ENCODE results near the gene CDH22.

Gene CDH22

DNA sequence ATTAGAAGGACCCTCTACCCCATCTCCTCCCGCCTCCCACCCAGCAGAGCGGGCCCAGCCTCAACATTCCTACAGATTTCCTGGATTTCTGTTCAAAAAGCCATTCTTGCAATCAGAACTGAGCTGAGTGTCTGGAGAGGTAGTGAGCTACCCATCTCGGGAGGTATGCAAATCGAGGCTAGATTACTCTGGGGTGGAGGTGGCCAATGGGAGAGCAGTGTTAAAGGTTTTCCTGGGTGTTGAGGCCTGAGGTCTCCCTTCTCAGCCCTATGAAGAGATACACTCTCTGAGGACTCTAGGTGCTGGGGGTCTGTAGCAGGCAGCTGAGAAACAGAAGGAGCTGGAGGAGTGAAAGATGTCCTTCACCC lies 133.2 kb downstream of the CDH22 start:
- no peaks in the 10 kb centered on the region for H3K4me1 ChIP-seq (ENCODE audit: control insufficient read depth, low read depth, low read length)
- H3K79me1 ChIP-seq (ENCODE audit: low read length), result no peaks in the 10 kb centered on the region
- no peak overlapping the region for H3K27ac ChIP-seq (ENCODE audit: low read depth, low read length)
- H4K5ac ChIP-seq (ENCODE audit: low read length), result no peak overlapping the region
- H3K9ac ChIP-seq (ENCODE audit: low read length), result no peak overlapping the region
- no peaks in the 10 kb centered on the region for H3K36me3 ChIP-seq (ENCODE audit: control insufficient read depth, insufficient read depth, low read length)
- H2BK120ac ChIP-seq (ENCODE audit: low read depth, low read length), result no peak overlapping the region
- no peak overlapping the region for H3K23ac ChIP-seq (ENCODE audit: low read length)
- H2BK15ac ChIP-seq (replicated peaks; ENCODE audit: low read depth), result no peak overlapping the region
- H4K8ac ChIP-seq (ENCODE audit: low read depth, low read length), result no peak overlapping the region
- WGBS (ENCODE audit: extremely low coverage, insufficient coverage, low lambda C conversion rate), result no CpG with 5 or more reads among the region's 4 CpGs
- no peak for DNase-seq
- H2AK5ac ChIP-seq (ENCODE audit: low read length), result no peak overlapping the region
- peaks cover 13% of the 10 kb centered on the region for H3K27me3 ChIP-seq (ENCODE audit: insufficient read depth, low read length, poor library complexity)
- H3K18ac ChIP-seq (ENCODE audit: low read length), result no peak overlapping the region
- H3K79me2 ChIP-seq (ENCODE audit: control insufficient read depth, insufficient read depth, low read length), result no peaks in the 10 kb centered on the region
- no peak overlapping the region for H3K4me2 ChIP-seq (ENCODE audit: low read length)
- no peak overlapping the region for H3K56ac ChIP-seq (ENCODE audit: low read length)
- H3K4me3 ChIP-seq (ENCODE audit: low read length), result no peak overlapping the region
- no peak overlapping the region for H3K4ac ChIP-seq (ENCODE audit: low read depth, low read length)
- H2BK5ac ChIP-seq (ENCODE audit: low read length), result no peak overlapping the region

DNA sequence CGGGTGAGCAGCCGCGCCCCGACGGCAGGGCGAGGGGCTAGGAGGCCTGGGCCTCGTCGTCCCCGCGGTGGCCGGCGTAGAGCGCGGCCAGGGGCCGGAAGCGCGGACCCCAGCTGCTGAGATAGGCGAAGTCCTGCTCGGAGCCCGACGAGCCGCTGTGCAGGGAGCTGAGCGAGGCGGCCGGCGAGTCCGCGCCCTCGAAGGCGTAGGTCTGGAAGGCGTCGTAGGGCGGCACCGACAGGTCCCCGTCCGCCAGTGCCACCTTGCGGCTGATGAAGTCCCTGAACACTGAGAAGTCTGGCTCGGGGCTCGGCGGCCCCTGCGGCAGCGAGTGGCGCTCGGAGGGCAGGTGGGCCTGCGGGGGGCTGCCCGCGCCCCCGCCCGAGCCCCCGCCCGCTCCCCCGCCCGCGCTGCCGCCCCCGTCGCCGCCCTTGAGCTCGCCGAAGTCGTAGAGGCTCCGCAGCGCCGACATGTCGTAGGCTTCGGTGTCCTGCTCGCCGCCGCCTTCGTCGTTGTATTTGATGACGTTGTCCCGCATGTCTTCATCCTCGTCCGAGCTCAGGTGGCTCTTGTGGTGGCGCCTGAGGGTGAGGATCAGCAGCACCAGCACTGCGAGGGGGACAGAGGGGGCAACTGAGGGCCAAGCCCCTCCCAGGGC lies 133.7 kb downstream of the CDH22 start:
- H3K79me2 ChIP-seq (ENCODE audit: control insufficient read depth, insufficient read depth, low read length), result no peaks in the 10 kb centered on the region
- H3K4ac ChIP-seq (ENCODE audit: low read depth, low read length), result no peak overlapping the region
- no peaks in the 10 kb centered on the region for H3K4me1 ChIP-seq (ENCODE audit: control insufficient read depth, low read depth, low read length)
- H3K9ac ChIP-seq (ENCODE audit: low read length), result no peak overlapping the region
- peak overlapping the region; percentile 20 for H3K4me2 ChIP-seq (ENCODE audit: low read length)
- H2BK5ac ChIP-seq (ENCODE audit: low read length), result no peak overlapping the region
- H4K5ac ChIP-seq (ENCODE audit: low read length), result no peak overlapping the region
- H2BK15ac ChIP-seq (replicated peaks; ENCODE audit: low read depth), result no peak overlapping the region
- no peak overlapping the region for H4K8ac ChIP-seq (ENCODE audit: low read depth, low read length)
- peaks cover 13% of the 10 kb centered on the region for H3K27me3 ChIP-seq (ENCODE audit: insufficient read depth, low read length, poor library complexity)
- H3K23ac ChIP-seq (ENCODE audit: low read length), result no peak overlapping the region
- no peak overlapping the region for H3K18ac ChIP-seq (ENCODE audit: low read length)
- no peaks in the 10 kb centered on the region for H3K79me1 ChIP-seq (ENCODE audit: low read length)
- H3K27ac ChIP-seq (ENCODE audit: low read depth, low read length), result no peak overlapping the region
- H2BK120ac ChIP-seq (ENCODE audit: low read depth, low read length), result no peak overlapping the region
- H3K56ac ChIP-seq (ENCODE audit: low read length), result no peak overlapping the region
- peak; percentile 88 for DNase-seq
- H3K36me3 ChIP-seq (ENCODE audit: control insufficient read depth, insufficient read depth, low read length), result no peaks in the 10 kb centered on the region
- no CpG with 5 or more reads among the region's 77 CpGs for WGBS (ENCODE audit: extremely low coverage, insufficient coverage, low lambda C conversion rate)
- H2AK5ac ChIP-seq (ENCODE audit: low read length), result no peak overlapping the region
- H3K4me3 ChIP-seq (ENCODE audit: low read length), result no peak overlapping the region

DNA sequence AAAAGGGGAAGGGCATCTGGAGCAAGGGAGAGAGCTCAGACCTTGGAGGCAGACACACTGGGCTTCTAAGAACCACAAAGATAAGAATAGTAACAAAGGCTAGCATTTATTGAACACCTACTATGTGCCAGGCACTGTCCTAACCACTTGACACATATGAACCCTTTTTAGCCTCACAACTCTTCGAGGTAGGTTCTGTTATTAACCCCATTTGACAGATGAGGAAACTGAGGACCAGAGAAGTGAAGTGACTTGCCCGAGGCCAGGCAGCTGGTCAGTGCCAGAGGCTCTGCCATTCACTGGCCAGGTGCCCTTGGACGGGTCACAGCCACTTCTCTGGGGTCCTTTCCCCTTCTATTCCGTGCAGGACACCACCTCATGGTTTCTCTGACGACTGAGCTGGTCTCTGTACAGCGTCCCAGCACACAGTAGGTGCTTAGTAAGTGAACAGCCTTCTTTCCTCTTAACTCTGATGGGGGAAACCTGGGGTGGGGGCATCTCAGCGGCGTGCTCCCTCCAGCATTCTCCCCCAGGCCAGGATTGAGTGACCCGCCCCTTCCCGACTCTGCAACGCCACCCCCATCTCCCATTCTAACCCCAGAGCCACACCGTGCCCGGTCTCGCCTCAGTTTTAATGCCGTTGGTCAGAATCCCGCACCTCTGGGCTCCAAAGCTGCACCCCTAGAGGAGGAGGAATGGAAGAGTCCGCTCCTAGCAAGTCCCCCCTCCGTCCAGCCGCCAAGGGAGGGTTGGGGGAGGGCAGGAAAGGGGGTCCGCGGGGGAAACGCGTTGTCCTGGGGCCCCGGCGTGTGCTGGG lies 134.4 kb downstream of the CDH22 start:
- no peaks in the 10 kb centered on the region for H3K79me1 ChIP-seq (ENCODE audit: low read length)
- H3K23ac ChIP-seq (ENCODE audit: low read length), result no peak overlapping the region
- no peaks in the 10 kb centered on the region for H3K79me2 ChIP-seq (ENCODE audit: control insufficient read depth, insufficient read depth, low read length)
- no peaks in the 10 kb centered on the region for H3K4me1 ChIP-seq (ENCODE audit: control insufficient read depth, low read depth, low read length)
- H3K4ac ChIP-seq (ENCODE audit: low read depth, low read length), result no peak overlapping the region
- no peak overlapping the region for H3K18ac ChIP-seq (ENCODE audit: low read length)
- H2BK5ac ChIP-seq (ENCODE audit: low read length), result no peak overlapping the region
- no peak overlapping the region for H4K5ac ChIP-seq (ENCODE audit: low read length)
- no peak overlapping the region for H3K4me2 ChIP-seq (ENCODE audit: low read length)
- H3K36me3 ChIP-seq (ENCODE audit: control insufficient read depth, insufficient read depth, low read length), result no peaks in the 10 kb centered on the region
- no peak overlapping the region for H2AK5ac ChIP-seq (ENCODE audit: low read length)
- WGBS (ENCODE audit: extremely low coverage, insufficient coverage, low lambda C conversion rate), result no CpG with 5 or more reads among the region's 25 CpGs
- H3K27me3 ChIP-seq (ENCODE audit: insufficient read depth, low read length, poor library complexity), result peaks cover 13% of the 10 kb centered on the region
- H2BK15ac ChIP-seq (replicated peaks; ENCODE audit: low read depth), result no peak overlapping the region
- H3K27ac ChIP-seq (ENCODE audit: low read depth, low read length), result no peak overlapping the region
- no peak overlapping the region for H3K56ac ChIP-seq (ENCODE audit: low read length)
- no peak overlapping the region for H2BK120ac ChIP-seq (ENCODE audit: low read depth, low read length)
- no peak for DNase-seq
- H3K4me3 ChIP-seq (ENCODE audit: low read length), result no peak overlapping the region
- H4K8ac ChIP-seq (ENCODE audit: low read depth, low read length), result no peak overlapping the region
- no peak overlapping the region for H3K9ac ChIP-seq (ENCODE audit: low read length)

DNA sequence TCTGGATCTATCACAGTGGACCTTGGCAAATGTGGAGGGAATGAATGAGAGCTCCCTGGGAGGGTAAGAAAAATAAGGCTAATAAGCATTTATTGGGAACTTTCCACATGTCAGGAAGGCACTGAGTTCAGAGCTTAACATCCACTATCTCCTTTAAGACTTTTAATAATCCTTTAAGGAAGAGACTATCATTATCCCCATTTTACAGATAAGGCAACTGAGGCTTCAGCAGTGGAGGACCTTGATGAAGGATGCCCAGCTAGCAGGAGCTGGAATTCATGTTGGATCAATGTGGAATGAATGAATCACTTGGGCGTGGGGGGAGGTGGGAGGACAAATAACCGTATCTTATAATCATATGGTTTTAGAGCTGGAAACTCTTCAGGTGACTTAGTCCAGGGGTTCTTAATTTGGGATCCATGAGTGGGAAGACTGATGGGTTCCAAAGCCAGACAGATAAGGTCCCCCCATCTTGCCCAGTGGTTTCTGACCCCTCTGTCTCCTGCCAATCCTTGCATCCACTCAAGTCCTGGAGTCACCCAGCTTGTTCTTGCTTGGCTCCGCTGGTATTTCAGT lies 135.2 kb downstream of the CDH22 start:
- Histone ChIP-seq H4K8ac (ENCODE audit: low read depth, low read length) (no peak overlapping the region), H3K27me3 (ENCODE audit: insufficient read depth, low read length, poor library complexity) (peaks cover 13% of the 10 kb centered on the region), H2BK15ac (replicated peaks; ENCODE audit: low read depth) (no peak overlapping the region), H3K79me1 (ENCODE audit: low read length) (no peaks in the 10 kb centered on the region), H3K36me3 (ENCODE audit: control insufficient read depth, insufficient read depth, low read length) (no peaks in the 10 kb centered on the region), H3K9ac (ENCODE audit: low read length) (no peak overlapping the region), H3K4me2 (ENCODE audit: low read length) (no peak overlapping the region), H2BK120ac (ENCODE audit: low read depth, low read length) (no peak overlapping the region), H3K4ac (ENCODE audit: low read depth, low read length) (no peak overlapping the region), H3K18ac (ENCODE audit: low read length) (no peak overlapping the region), H3K4me1 (ENCODE audit: control insufficient read depth, low read depth, low read length) (no peaks in the 10 kb centered on the region), H3K79me2 (ENCODE audit: control insufficient read depth, insufficient read depth, low read length) (no peaks in the 10 kb centered on the region), H3K4me3 (ENCODE audit: low read length) (no peak overlapping the region), H3K27ac (ENCODE audit: low read depth, low read length) (no peak overlapping the region), H2AK5ac (ENCODE audit: low read length) (no peak overlapping the region), H3K56ac (ENCODE audit: low read length) (no peak overlapping the region), H4K5ac (ENCODE audit: low read length) (no peak overlapping the region), H2BK5ac (ENCODE audit: low read length) (no peak overlapping the region), H3K23ac (ENCODE audit: low read length) (no peak overlapping the region)
- WGBS (ENCODE audit: extremely low coverage, insufficient coverage, low lambda C conversion rate), result no CpG with 5 or more reads among the region's 3 CpGs
- DNase-seq, result no peak

DNA sequence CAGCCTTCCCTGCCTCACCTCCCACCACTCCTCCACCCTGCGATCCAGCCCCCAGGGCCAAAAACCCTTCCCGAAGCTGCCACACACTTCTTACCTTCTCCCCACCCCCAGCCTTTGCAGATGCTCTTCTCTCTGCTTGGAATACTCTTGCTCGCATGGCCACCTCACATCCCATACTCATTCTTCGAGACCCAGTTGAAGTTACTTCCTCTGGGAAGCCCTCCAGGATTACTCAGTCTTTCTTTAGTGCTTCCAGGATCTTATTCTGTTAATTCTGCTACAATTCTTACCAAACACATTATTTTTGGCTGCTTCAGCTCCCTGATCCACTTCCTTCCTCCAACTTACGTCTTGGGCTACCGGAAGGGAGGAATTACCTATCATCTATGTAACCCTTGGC lies 135.8 kb downstream of the CDH22 start:
- Histone ChIP-seq H3K36me3 (ENCODE audit: control insufficient read depth, insufficient read depth, low read length) (no peaks in the 10 kb centered on the region), H3K79me2 (ENCODE audit: control insufficient read depth, insufficient read depth, low read length) (no peaks in the 10 kb centered on the region), H3K4me2 (ENCODE audit: low read length) (no peak overlapping the region), H3K4ac (ENCODE audit: low read depth, low read length) (no peak overlapping the region), H4K8ac (ENCODE audit: low read depth, low read length) (no peak overlapping the region), H3K27ac (ENCODE audit: low read depth, low read length) (no peak overlapping the region), H3K9ac (ENCODE audit: low read length) (no peak overlapping the region), H2AK5ac (ENCODE audit: low read length) (no peak overlapping the region), H2BK120ac (ENCODE audit: low read depth, low read length) (no peak overlapping the region), H3K18ac (ENCODE audit: low read length) (no peak overlapping the region), H3K23ac (ENCODE audit: low read length) (no peak overlapping the region), H3K79me1 (ENCODE audit: low read length) (no peaks in the 10 kb centered on the region), H3K56ac (ENCODE audit: low read length) (no peak overlapping the region), H2BK15ac (replicated peaks; ENCODE audit: low read depth) (no peak overlapping the region), H3K4me3 (ENCODE audit: low read length) (no peak overlapping the region), H2BK5ac (ENCODE audit: low read length) (no peak overlapping the region), H4K5ac (ENCODE audit: low read length) (no peak overlapping the region), H3K4me1 (ENCODE audit: control insufficient read depth, low read depth, low read length) (no peaks in the 10 kb centered on the region), H3K27me3 (ENCODE audit: insufficient read depth, low read length, poor library complexity) (peaks cover 13% of the 10 kb centered on the region)
- WGBS (ENCODE audit: extremely low coverage, insufficient coverage, low lambda C conversion rate), result no CpG with 5 or more reads among the region's 6 CpGs
- DNase-seq, result no peak
